COR-L47 (cell line): ENCODE results near the gene MAT2B.

Experiments used
- DNase-seq: peaks from one replicate; lab custom pipeline; 2025; lab: John Stamatoyannopoulos, UW

Gene MAT2B

DNA sequence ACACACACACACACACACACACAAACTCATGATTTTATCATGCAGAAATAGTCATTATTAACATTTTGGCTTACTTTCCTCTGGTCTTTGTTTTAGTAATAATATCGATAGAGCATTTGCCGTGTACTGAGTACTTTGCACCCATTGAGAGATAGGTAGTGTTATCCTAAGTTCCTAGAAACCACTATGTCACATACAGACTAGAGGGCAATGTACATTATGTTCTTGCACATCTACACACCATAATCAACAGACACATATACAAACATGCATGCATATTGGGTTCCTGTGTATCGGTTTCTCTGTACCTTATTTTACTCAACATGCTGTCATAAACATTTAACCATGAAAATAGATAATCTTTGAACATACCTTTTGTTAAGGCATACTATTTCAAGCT, 45.7 kb downstream of the MAT2B start:
- no peak for DNase-seq

DNA sequence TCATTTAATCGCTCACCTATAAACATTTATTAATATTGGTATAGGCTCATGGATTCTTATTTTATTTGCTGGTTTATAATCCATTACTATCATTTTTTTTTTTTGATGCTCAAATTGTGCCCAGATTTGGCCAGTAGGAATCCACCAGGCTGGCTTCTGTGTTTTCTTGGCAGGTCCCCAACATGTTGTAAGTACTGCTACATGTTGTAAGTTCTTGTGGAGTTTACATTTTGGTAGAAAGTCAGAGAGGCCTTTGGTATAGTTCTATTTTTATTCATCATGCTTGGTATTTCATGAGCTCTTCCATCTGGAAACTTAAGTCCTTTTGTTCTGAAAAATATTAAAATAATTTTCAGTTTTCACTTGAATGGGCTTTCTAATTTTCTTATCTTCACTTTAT, 47.1 kb downstream of the MAT2B start:
- DNase-seq, result no peak

GRCh38 chr5:163561339-163561738, 55.9 kb downstream of the MAT2B start:
- no peak for DNase-seq

- no peak for DNase-seq
Observed at GRCh38 chr5:163562071-163562470, 56.7 kb downstream of the MAT2B start.

DNA sequence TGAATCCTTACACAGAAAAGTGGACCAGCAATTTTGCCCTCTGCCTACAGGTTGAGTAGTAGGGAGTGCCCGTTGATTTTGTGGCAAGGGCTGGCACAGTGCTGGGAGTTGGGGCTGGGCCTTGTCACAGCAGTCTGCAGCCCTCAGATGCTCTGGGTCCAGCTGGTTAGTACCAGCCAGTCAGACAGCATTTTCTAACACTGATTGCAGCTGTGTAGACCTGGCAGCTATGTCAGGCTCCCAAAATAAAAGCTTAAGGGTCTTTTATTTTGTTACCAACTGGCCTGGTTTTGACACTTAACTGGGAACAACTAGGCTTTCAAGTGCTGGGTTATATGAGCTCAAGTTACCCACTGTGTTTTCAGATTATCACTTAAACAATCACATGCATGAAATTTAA, 57.7 kb downstream of the MAT2B start:
- DNase-seq, result no peak

DNA sequence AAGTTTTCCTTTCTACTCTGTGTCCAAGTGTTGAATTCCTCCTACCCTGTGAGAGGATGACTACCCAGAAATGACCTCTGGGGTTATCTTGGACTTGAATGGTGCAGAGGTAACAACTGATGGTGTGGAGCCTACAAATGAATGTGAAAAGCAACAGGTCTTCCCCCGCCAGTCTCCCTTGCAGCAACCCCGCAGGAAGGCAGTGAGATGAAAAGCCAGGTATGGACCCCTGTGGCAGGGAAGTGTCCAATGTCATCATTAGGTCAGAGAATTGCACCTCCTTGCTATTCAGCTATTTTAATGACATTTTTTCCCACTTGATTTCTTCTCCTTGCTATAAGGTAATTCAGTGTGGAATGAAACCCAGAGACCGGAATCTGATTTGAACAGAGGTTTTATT, 58.5 kb downstream of the MAT2B start:
- DNase-seq, result no peak

- peak; percentile 22 for DNase-seq
Observed at GRCh38 chr5:163564321-163564938, 59.0 kb downstream of the MAT2B start.

DNA sequence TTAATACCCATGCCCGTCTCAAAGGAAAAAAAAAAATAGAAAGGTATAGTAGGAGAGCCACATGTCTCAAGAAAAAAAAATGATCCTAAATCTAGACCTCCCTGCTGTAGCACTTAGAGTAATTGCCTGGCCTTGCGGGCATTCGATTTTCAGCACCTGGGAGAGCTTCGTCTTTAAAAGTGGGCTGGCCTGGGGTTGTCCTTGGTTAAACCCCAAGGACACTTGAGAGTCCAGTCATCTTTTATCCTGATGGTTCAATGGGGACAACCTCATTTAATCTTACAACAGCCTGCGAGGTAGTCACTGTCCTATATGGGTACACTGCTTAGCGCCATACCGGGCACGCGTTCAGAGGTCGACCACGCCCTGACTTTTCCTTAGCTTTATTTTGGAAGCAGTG, 60.1 kb downstream of the MAT2B start:
- no peak for DNase-seq

GRCh38 chr5:163565931-163566608, 60.7 kb downstream of the MAT2B start:
- no peak for DNase-seq

DNA sequence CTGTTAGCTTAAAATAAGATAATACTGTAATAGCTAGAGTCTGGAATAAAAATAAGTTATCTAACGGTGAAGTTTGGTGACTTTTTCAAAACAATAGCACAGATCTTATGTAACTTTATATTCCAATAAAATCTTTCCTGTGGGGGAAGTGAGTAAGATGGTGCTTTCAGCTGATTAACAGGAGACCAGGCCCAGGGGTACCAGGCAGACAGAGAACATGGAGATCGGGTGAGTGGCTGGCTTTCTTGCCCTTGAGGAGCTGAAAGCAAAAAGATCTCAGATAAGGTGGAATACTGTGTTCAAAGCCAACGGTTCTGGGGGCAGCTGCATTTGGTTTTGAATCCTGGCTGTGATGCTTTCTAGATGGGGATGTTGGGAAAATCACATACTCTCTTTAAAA, 61.3 kb downstream of the MAT2B start:
- DNase-seq, result no peak

DNA sequence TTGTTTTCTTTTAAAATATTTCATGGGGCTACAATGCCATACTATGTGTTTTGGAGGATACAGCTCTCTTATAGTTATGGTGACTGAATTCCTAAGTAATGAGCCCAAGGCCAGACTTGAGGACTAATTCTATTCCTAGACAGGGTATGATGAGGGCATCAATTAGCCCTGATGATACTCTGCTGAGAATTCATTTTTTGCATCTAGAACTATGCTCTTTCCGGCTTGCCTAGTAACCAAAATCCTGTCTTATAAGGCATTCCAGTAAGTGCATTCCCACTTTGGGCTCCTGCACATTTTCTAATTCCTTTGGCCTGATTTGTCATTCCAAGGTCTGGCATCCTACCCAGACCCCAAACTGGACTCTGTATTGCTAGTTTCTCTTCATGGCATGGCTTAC, 62.4 kb downstream of the MAT2B start:
- DNase-seq, result no peak
